NCI-H748 (cell line): Measurements from ENCODE around the gene TMA7.
"Not testable (repeated sequence)": the region's sequence is repeated elsewhere in the genome, so short reads cannot be mapped to it uniquely, and the experiment has no call there.

ENCODE experiments used
- DNase-seq: peaks from one replicate; lab custom pipeline; 2025; ENCODE audit not compliant: unreplicated experiment; lab: John Stamatoyannopoulos, UW

The TMA7 gene

GRCh38 chr3:48439820-48440589 is at the start of gene TMA7, which contains the start of gene CCDC51:
Gene TMA7 (plus strand): TSS chr3:48440257. CDS start chr3:48440297, 40 bp downstream.
Gene CCDC51 (minus strand): TSS chr3:48440119. CDS start chr3:48435128, 4,991 bp downstream.
- peak; percentile 96 for DNase-seq

- DNase-seq = no peak
These were observed 45.7 kb upstream of the TMA7 start for GRCh38 chr3:48394391-48394790.

GRCh38 chr3:48395714-48396113 is 44.3 kb upstream of the TMA7 start:
- no peak for DNase-seq

GRCh38 chr3:48397767-48398681 is 42.0 kb upstream of the TMA7 start:
- DNase-seq = no peak

GRCh38 chr3:48398701-48399386 is 41.2 kb upstream of the TMA7 start:
- DNase-seq = no peak

GRCh38 chr3:48399387-48400172 is 40.5 kb upstream of the TMA7 start:
- DNase-seq = no peak

GRCh38 chr3:48400824-48401433 is 39.1 kb upstream of the TMA7 start:
- DNase-seq = peak; percentile 47

- DNase-seq = not testable (repeated sequence)
These were observed 38.6 kb upstream of the TMA7 start for GRCh38 chr3:48401434-48401901.

GRCh38 chr3:48402281-48402732 is 37.8 kb upstream of the TMA7 start:
- no peak for DNase-seq

- DNase-seq = no peak
These were observed 37.1 kb upstream of the TMA7 start for GRCh38 chr3:48402907-48403306.

GRCh38 chr3:48403533-48404439 is 36.3 kb upstream of the TMA7 start:
- no peak for DNase-seq

GRCh38 chr3:48404440-48405342 is 35.4 kb upstream of the TMA7 start:
- DNase-seq = no peak

- DNase-seq = no peak
These were observed 34.6 kb upstream of the TMA7 start for GRCh38 chr3:48405343-48405881.

GRCh38 chr3:48405971-48406370 is 34.1 kb upstream of the TMA7 start:
- DNase-seq = no peak

- no peak for DNase-seq
These were observed 33.3 kb upstream of the TMA7 start for GRCh38 chr3:48406443-48407431.

GRCh38 chr3:48407542-48408099 is 32.4 kb upstream of the TMA7 start:
- no peak for DNase-seq
